Colonic mucosa (tissue), 4 donors: ENCODE measurements around the gene CNTNAP5. TPM values are rescaled to one million over a fixed set of nuclear protein-coding genes. Genes with fewer than 3 reads are reported as not detected.

Experiments
- DNase-seq: peaks from one replicate; pipeline ENCODE4 v3.0.0-alpha.2; 2020
- H3K27ac ChIP-seq: fragments of 200-600 bp; one replicate; pipeline ENCODE4 v1.8.0; 2021
- H3K27me3 ChIP-seq: fragments of 200-600 bp; one replicate; pipeline ENCODE4 v1.8.0; 2021
- H3K36me3 ChIP-seq: fragments of 200-600 bp; one replicate; pipeline ENCODE4 v1.8.0; 2021
- H3K4me1 ChIP-seq: fragments of 200-600 bp; one replicate; pipeline ENCODE4 v1.8.0; 2021; ENCODE audit warnings: mild to moderate bottlenecking
- H3K4me3 ChIP-seq: fragments of 200-600 bp; one replicate; pipeline ENCODE4 v1.8.0; 2021
- H3K9ac ChIP-seq, 2 donors: one replicate each; pipeline ENCODE4 v1.7.0; 2013; ENCODE audit warnings: control low read depth in 2 of 2, low read depth in 2 of 2, low read length in 2 of 2
- H3K9me3 ChIP-seq: fragments of 200-600 bp; one replicate; pipeline ENCODE4 v1.8.0; 2021
- intact Hi-C: fragments of 100-400 bp; cut with DNase I; formaldehyde crosslinking; loops from one replicate; pipeline ENCODE4 v1.14.1; 2022
- total RNA-seq, 2 donors: library from RNA; stranded (reverse); fragmentation: NEBNext Ultra II Directional in 1 of 2; extraction: Animal tissue kit (Norgen Biotek cat#: 25700) in 1 of 2; gene quantifications; one replicate each; pipeline ENCODE4 v1.2.1, GENCODE V29; 2021
- TF ChIP-seq, protein P1 (sequence below): fragments of 200-600 bp; IDR thresholded peaks from one replicate; pipeline ENCODE4 v1.8.0; 2022; ENCODE audit warnings: antibody characterized with exemption, mild to moderate bottlenecking
- donor health status: healthy.
- donor health status: DM: no; HTN: no; CAD: no.
- donor health status: DM: no; HTN: no; CAD: no.

The CNTNAP5 gene
- total RNA-seq, 2 donors from 2014 or later, result 0.35 TPM; not detected in 1

- Histone ChIP-seq H3K27ac (no peak overlapping the region), H3K4me1 (no peaks in the 10 kb centered on the region), H3K36me3 (no peaks in the 10 kb centered on the region), H3K9ac (no peak overlapping the region), H3K27me3 (no peaks in the 10 kb centered on the region), H3K9me3 (no peaks in the 10 kb centered on the region), H3K4me3 (no peak overlapping the region)
- TF ChIP-seq, protein P1, sequence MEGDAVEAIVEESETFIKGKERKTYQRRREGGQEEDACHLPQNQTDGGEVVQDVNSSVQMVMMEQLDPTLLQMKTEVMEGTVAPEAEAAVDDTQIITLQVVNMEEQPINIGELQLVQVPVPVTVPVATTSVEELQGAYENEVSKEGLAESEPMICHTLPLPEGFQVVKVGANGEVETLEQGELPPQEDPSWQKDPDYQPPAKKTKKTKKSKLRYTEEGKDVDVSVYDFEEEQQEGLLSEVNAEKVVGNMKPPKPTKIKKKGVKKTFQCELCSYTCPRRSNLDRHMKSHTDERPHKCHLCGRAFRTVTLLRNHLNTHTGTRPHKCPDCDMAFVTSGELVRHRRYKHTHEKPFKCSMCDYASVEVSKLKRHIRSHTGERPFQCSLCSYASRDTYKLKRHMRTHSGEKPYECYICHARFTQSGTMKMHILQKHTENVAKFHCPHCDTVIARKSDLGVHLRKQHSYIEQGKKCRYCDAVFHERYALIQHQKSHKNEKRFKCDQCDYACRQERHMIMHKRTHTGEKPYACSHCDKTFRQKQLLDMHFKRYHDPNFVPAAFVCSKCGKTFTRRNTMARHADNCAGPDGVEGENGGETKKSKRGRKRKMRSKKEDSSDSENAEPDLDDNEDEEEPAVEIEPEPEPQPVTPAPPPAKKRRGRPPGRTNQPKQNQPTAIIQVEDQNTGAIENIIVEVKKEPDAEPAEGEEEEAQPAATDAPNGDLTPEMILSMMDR, result no peak
- intact Hi-C loops, result no loop called here
- DNase-seq, result no peak
Measured at GRCh38 chr2:124836416-124836815, 811.3 kb downstream of the CNTNAP5 start.

GRCh38 chr2:124837496-124837895, 812.4 kb downstream of the CNTNAP5 start:
- intact Hi-C loops, result no loop called here
- H3K36me3 ChIP-seq, result no peaks in the 10 kb centered on the region
- TF ChIP-seq, protein P1, result no peak
- no peaks in the 10 kb centered on the region for H3K4me1 ChIP-seq
- no peaks in the 10 kb centered on the region for H3K9me3 ChIP-seq
- H3K27me3 ChIP-seq, result no peaks in the 10 kb centered on the region
- H3K9ac ChIP-seq, result no peak overlapping the region
- H3K4me3 ChIP-seq, result no peak overlapping the region
- no peak overlapping the region for H3K27ac ChIP-seq
- no peak for DNase-seq

- no peaks in the 10 kb centered on the region for H3K27me3 ChIP-seq
- DNase-seq, result no peak
- H3K27ac ChIP-seq, result no peak overlapping the region
- TF ChIP-seq, protein P1, result no peak
- H3K4me1 ChIP-seq, result no peaks in the 10 kb centered on the region
- H3K9me3 ChIP-seq, result no peaks in the 10 kb centered on the region
- H3K4me3 ChIP-seq, result no peak overlapping the region
- intact Hi-C loops, result no loop called here
- H3K9ac ChIP-seq, result no peak overlapping the region
- H3K36me3 ChIP-seq, result no peaks in the 10 kb centered on the region
Measured at GRCh38 chr2:124838406-124838805, 813.3 kb downstream of the CNTNAP5 start.

- TF ChIP-seq, protein P1, result no peak
- Histone ChIP-seq H3K27ac (no peak overlapping the region), H3K36me3 (no peaks in the 10 kb centered on the region), H3K27me3 (no peaks in the 10 kb centered on the region), H3K4me3 (no peak overlapping the region), H3K9me3 (no peaks in the 10 kb centered on the region), H3K4me1 (no peaks in the 10 kb centered on the region), H3K9ac (no peak overlapping the region)
- intact Hi-C loops, result no loop called here
- no peak for DNase-seq
Measured at GRCh38 chr2:124867247-124867646, 842.2 kb downstream of the CNTNAP5 start.

DNA sequence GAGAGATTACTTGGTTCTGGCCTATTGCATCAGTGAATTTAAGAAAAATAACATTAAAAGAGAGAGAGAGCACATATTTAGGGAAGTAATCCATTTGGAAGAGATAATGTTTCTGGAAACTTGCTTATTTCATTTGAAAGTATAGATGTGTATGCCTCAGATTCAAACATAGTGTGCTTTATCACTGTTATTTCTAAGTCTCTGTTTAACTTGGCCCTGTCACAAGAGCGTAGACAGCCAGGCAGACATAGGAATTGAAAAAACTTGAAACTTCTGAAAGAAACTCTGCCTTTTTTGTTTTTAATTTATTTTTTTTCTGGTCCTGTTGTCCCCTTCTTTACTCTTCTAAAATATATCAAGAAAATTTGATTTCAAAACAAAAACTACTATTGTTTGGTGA, 849.1 kb downstream of the CNTNAP5 start:
- H3K9ac ChIP-seq, result no peak overlapping the region
- intact Hi-C loops, result no loop called here
- no peaks in the 10 kb centered on the region for H3K36me3 ChIP-seq
- H3K9me3 ChIP-seq, result no peaks in the 10 kb centered on the region
- H3K27ac ChIP-seq, result no peak overlapping the region
- H3K4me3 ChIP-seq, result no peak overlapping the region
- no peak for DNase-seq
- no peaks in the 10 kb centered on the region for H3K4me1 ChIP-seq
- H3K27me3 ChIP-seq, result no peaks in the 10 kb centered on the region
- TF ChIP-seq, protein P1, result no peak

- TF ChIP-seq, protein P1, result no peak
- Histone ChIP-seq H3K4me3 (no peak overlapping the region), H3K36me3 (no peaks in the 10 kb centered on the region), H3K27me3 (no peaks in the 10 kb centered on the region), H3K27ac (no peak overlapping the region), H3K9ac (no peak overlapping the region), H3K4me1 (no peaks in the 10 kb centered on the region), H3K9me3 (no peaks in the 10 kb centered on the region)
- intact Hi-C loops, result no loop called here
- no peak for DNase-seq
Measured at GRCh38 chr2:124874676-124875075, 849.6 kb downstream of the CNTNAP5 start.
